Fibroblast of peridontal ligament (primary cell): Measurements from ENCODE around the gene KSR1.
A peak's percentile ranks its signal among the peaks of the same experiment; 100 is the strongest.

Experiments used
- DNase-seq: peaks from one replicate; pipeline ENCODE4 v3.0.0-alpha.2; 2010; ENCODE audit errors: extremely low read depth

The KSR1 gene

DNA sequence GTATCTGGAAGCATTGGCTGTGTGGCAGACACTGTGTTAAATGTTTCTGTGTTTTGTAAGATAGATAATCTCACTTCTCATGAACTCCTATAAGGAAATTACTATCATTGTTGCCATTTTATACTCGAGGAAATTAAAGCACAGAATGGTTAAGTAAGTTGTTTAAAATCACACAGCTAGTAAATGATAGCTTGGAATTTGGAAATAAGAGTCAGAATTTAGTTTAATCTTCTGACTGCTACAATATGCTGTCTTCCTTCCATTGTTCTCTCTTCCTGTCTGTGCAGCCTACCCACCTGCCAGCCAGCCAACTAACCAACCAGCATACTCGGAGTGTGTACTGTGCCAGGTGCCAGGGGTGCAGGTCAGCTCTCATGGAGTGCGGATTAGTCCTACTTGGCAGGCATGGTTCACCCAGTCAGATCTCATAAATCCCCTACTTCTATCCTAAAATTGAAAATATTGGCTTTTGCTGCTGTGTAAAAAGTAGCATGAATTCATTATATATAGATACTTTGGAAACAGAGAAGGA, 94.8 kb downstream of the KSR1 start:
- DNase-seq: no peak

DNA sequence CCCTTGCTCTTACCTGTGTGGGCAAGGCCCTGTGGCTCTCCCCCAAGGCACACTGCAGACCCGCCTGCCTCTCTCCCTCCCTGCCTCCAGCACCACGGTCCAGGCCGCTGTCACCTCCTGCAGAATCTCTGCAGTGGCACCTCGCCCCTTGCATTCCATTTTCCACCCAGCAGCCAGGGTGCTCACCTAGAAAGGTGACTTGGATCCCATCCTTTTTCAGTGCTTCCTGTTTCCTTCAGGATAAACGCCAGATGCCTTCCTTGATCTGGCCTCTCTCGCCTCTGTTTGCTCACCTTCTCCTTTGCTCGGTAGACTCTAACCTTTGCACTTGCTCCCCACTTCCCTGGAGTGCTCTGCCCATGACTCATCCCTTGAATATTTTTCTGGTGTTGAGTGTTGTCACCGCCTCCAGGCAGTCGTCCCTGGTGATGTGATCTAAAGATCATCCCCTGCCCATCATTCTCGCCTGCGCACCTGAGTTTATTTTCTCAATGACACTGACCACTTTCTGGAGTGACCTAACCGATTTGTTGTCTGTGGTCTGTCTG, 95.5 kb downstream of the KSR1 start:
- DNase-seq: no peak

- DNase-seq: no peak
Measured at GRCh38 chr17:27552276-27552732, 96.1 kb downstream of the KSR1 start.

DNA sequence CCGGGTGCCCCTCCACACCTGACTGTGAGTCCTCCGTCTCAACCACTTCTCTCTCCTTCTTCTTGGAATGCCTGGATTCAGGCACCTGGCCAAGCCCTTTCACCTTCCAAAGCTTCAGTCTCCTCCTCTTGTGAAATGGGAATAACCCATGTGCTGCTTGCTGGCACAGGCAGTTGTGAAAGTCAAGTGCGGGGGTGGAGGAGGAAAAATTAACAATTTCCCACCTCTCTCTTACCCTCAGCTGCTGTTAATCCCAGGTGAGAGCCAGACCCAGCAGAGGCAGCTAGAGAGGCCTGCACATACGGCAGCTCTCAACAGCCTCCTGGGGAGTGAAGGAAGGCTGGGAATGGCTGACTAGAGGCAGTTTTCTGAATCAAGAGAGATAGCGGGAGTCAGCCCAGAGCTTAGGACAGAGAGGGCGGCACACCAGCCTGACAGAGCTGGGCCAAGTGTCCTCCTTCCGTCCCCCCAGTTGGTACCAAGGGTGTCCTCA, 96.8 kb downstream of the KSR1 start:
- no peak for DNase-seq

DNA sequence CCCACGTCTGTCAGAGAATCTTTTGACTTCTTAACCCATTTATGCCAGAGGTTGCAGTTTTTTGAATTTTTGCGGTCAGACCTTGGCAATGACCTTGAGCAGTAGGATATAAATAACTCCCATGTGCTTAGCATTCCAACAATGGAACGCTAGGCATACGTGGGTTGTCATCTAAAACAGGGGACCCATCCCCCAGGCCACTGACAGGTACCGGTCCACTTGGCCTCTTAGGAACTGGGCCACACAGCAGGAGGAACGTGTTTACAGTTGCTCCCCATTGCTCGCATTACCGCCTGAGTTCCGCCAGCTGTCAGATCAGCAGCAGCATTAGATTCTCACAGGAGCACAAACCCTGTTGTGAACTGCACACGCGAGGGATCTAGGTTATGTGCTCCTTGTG, 97.9 kb downstream of the KSR1 start:
- peak; percentile 29 for DNase-seq

- no peak for DNase-seq
Measured at GRCh38 chr17:27554911-27555310, 98.7 kb downstream of the KSR1 start.

DNA sequence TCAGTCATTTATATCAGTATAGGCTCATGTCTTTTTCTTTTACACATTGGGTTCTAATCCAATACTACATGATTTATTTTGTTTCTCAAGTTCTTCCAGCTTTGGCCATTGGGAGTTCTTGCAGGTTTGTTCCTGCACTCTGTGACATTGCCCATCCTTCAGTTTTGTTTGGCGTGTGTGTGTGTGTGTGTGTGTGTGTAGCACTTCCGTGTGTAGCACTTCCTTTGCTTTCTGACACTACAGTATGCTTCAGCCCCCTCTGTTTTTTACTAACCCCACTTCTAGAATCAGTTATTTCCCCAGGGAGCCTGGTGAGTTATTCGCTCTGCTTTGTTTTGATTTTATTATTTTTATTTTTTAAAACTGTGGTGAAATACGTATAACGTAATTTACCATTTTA, 99.1 kb downstream of the KSR1 start:
- DNase-seq: no peak

- no peak for DNase-seq
Measured at GRCh38 chr17:27558341-27558740, 102.1 kb downstream of the KSR1 start.

- no peak for DNase-seq
Measured at GRCh38 chr17:27558842-27559505, 102.7 kb downstream of the KSR1 start.

DNA sequence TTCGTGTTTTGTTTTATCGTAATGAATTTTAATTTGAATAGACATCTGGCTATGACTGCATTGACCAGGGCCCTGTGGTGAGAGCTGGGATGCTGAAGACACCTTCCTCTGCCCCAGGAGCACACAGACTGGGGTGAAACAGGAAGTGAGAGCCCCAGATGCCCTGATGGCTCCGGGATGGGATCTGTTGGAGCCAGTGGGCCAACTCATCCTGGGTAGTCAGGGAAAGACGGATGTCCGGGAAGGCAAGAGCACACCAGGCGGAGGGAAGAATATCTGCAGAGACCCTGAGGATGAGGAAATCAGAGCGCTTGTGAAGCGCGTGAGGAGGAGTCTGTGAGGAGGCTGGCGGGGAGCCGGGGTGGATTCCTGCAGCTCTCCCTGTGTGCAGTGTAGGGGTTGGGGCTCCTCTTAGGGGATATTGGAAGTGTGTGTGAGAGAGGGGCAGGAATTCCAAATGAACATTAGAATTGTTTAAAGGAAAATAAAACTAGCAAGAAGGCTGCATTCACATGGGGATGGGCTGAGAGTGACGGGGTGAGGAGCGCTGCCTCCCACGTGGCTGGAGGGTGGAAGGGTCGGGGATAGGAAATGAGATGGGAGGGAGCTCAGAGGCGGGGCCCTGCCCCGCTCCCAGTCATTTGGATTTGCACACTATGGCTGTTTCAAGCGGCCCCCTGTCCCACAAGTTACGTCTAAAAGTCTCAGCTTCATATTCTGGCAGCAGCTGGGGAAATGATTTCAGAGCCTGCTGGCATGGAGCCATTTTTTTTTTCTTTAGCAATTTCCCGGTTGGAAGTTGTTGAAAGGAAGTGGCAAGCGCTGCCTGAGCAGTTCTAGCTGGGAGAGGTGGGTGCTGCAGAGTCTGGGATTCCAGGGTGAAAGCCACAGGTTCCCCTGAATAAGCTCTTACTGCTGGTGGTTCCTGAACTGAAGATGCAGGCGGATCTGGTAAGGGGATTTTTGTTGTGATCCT, 103.5 kb downstream of the KSR1 start:
- DNase-seq: peak; percentile 80

DNA sequence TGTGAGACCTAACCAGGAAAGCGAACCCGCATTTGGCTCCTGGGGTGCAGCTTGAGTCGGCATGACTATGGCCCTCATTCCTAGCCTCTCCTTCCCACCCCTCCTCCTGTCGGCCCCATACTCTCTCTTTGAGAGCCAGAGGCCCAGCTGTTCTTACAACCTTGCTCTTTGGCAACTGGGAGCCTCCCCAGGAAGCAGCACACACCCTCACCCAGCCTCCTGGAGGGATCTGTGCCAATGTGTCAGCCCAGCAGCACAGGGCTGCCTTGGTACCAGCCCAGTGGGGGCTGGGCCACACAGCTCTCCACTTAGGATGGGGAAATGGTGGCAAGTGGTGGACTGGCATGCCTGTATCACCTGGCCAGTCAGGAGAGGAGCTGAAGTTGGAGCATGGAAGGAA, 104.4 kb downstream of the KSR1 start:
- DNase-seq: no peak

- no peak for DNase-seq
Measured at GRCh38 chr17:27562777-27563455, 106.7 kb downstream of the KSR1 start.

DNA sequence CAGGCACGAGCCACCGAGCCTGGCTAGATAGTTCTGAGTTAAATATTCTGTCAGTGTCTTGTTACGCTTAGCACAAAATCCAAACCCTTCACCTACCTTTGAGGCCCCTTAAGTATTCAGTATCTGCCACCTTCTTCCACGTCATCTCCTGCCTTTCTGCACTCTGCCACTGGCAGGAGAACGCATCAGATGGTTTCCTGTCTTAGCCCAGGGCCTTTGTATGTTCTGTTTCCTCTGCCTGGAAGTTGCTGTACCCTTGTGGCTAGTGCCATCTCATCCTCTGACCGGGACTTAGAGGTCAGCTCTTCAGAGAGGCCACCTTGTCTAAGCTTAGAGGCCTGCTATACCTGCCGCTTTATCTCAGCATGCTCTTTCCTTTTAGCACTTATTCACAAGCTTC, 107.3 kb downstream of the KSR1 start:
- DNase-seq: no peak

DNA sequence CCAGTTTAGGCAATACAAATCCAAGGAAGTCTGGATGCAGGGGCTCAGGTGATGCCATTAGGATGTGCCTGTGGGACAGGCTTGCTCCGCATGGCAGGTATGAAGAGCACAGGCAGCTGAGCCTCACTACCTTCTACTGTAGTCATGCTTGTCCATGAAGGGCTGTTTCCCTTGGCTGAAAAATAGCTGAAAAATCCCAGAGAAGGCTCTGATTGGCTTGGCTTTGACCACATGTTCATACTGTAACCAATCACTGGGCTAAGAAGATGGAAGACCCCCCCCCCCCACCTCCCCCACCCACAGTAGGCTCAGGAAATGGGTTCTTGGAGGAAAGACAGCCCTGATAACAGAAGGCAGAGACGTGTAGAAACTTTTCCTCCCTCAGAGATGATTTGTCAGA, 108.2 kb downstream of the KSR1 start:
- no peak for DNase-seq

DNA sequence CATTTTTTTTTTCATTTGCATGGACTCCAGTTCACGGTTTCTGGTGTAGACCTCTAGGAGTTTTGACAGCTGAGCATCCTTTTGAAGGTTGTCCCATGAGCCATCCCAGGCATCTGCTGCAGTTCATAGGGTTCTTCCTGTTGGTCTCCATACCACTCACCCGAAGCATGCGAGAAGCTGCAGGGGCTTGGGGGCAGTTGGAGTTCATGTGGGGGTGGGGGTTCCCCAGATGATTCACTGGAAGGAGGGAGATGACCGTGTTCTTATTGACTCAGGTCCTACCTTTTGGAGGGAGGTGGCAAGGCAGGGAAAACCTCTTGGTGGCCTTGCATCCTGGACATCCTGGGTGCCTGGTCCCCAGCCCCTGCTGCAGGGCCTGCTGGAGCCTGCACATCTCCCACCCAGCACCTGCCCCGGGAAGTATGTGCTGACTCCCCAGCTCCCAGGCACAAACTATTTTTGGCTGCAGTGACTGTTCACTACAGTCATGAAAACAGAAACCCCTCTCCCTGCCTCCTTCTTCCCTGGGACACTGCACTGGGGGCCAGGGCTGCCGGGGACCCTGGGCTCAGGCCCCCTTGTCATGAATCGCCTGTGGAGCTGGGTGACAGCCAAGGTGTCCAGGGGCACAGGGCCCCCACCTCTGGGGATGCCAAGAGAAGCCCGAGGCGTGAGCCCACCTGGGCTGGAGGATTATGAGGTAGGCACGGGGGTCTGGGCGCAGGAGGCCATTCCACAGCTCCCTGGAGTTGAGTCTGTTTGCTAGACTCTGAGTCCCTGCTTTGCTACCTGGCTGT, 109.8 kb downstream of the KSR1 start:
- DNase-seq: no peak

DNA sequence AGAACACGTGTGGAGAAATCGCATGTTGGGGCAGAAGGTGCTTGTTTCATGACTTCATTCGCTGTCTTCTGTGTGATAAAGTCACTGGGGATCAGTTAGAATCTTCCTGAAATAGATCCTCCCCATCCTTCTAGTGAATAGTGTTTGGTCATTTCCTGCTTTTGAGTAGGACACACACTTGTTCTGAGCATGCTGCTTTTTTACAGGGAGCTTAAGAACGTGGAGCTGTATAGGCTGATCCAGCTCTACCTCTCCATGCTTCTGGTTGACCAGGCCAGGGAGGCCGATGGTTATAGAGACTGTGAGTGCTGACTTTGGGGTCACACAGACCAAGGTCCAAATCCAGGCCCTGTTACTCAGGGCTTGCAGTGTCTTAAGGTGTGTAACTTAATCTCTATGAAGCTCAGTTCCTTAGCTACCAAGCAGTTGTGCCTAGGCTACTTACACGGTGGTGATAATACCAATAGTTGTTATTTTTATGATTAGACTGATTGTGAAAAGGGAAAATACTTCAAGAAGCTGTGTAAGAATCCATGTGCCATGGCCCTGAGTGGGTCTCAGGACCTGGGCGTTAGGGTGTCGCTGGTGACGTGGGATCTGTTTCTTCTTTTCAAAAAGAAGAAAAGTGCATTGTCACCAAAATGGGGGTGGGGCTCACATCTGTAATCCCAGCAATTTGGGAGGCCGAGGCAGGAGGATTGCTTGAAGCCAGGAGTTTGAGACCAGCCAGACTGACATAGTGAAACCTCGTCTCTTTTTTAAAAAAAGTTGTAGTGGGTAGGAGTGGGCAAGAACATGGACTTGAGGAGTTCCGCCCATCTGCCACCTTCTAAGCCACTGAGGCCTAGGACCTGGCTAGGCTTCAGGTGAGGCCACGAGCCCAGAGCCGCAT, 110.7 kb downstream of the KSR1 start:
- DNase-seq: no peak

- no peak for DNase-seq
Measured at GRCh38 chr17:27567563-27567859, 111.3 kb downstream of the KSR1 start.

- no peak for DNase-seq
Measured at GRCh38 chr17:27568216-27568615, 112.0 kb downstream of the KSR1 start.

GRCh38 chr17:27568811-27569210, 112.6 kb downstream of the KSR1 start:
- no peak for DNase-seq

GRCh38 chr17:27569257-27569722, 113.0 kb downstream of the KSR1 start:
- DNase-seq: no peak
